Left renal pelvis (tissue), 4 donors: Measurements from ENCODE around the gene EGLN2. TPM values are rescaled to one million over a fixed set of nuclear protein-coding genes. Genes with fewer than 3 reads are reported as not detected.
"Not testable (repeated sequence)": the region's sequence is repeated elsewhere in the genome, so short reads cannot be mapped to it uniquely, and the experiment has no call there.

Experiments
- DNase-seq, 4 donors: peaks; one replicate each; pipeline ENCODE4 v3.0.0-alpha.2; 2013; ENCODE audit warnings: low read depth in 4 of 4, low spot score in 3 of 4
- polyA plus RNA-seq, 4 donors: library from polyadenylated mRNA; unstranded; fragments of 120-200 nt; gene quantifications; one replicate each; pipeline ENCODE4 v1.2.1, GENCODE V29; 2013; ENCODE audit not compliant: insufficient read length in 4 of 4

EGLN2 gene
- polyA plus RNA-seq, 4 donors = 62.3 to 84.2 (median 72.5) TPM

- DNase-seq = no peak
Observed at GRCh38 chr19:40813182-40813581, 14.2 kb downstream of the EGLN2 start.

DNA sequence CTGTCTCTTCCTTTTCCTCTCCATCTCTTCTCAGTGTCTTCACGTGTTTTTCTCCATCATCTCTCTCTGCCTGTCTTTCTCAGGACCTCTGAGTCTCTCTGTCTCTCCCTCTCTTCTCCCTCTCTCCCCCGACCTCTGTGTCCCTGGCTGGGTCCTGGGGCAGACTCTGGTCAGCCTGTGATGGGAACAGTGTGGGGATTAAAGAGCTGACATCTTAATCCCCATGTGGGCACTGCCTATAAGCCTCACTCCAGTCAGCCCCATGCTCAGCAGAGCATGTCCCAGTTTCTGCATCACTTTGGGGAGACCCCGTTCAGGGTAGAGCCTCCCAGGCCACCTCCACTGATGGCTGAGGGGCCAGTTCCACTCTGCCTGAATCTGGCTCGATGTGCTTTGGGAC, 16.2 kb downstream of the EGLN2 start:
- DNase-seq = no peak

GRCh38 chr19:40818480-40819399, 19.7 kb downstream of the EGLN2 start:
- not testable (repeated sequence) for DNase-seq

DNA sequence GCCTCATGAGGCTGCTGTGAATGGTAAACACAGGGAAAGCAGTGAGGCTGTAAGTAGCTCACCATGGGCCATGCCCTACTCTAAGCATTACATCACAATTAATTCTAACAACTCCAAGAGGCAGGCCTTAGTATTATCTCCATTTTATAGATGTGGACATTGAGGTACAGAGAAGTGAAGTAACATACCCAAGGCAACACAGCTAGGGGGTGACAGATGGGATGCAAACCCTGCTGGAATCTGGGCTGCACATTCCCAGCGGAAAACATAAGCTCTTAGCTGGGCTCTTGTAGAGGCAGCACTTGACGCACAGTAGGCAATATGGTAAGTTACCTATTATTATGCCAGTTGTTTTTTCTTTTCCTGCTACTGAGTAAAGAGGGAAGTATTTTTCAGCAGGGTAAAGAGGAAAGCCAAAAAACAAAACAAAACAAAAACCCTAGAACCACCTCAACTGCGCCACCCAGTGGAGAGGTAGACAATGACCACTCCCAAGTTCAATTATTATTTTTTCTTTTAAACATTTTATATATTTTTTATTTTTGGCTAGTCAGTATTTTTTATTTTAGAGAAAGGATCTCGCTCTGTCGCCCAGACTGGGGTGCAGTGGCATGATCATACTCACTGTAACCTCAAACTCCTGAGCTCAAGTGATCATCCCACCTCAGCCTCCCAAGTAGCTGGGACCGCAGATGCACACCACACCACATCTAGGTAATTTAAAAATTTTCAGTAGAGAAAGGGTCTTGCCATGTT, 20.7 kb downstream of the EGLN2 start:
- DNase-seq = not testable (repeated sequence)

GRCh38 chr19:40822161-40822560, 23.2 kb downstream of the EGLN2 start:
- DNase-seq = no peak

- DNase-seq = not testable (repeated sequence)
Observed at GRCh38 chr19:40822704-40823553, 23.9 kb downstream of the EGLN2 start.

- not testable (repeated sequence) for DNase-seq
Observed at GRCh38 chr19:40824916-40825315, 25.9 kb downstream of the EGLN2 start.

DNA sequence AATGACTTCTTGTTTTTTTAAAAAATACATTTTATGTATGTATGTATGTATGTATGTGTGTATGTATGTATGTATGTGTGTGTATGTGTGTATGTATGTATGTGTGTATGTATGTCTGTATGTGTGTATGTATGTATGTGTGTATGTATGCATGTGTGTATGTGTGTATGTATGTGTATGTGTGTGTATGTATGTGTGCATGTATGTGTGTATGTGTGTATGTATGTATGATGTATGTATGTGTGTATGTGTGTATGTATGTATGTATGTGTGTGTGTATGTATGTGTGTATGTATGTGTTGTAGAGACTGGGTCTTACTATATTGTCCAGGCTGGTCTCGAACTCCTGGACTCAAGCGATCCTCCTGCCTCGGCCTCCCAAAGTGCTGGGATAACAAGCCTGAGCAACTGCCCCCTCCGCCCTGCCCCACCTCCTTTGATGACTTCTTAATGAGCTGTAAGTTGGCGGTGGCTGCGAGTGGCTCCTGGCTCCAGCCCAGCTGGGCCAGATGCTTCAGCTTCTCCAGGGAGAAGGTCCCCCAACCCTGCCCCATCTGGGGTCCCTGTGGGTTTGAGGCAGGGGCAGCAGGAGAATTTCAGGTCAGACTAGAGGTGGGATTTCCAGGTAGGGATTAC, 26.6 kb downstream of the EGLN2 start:
- DNase-seq = not testable (repeated sequence)

GRCh38 chr19:40826312-40826698, 27.3 kb downstream of the EGLN2 start:
- not testable (repeated sequence) for DNase-seq

GRCh38 chr19:40826699-40827385, 27.9 kb downstream of the EGLN2 start:
- DNase-seq = not testable (repeated sequence)

DNA sequence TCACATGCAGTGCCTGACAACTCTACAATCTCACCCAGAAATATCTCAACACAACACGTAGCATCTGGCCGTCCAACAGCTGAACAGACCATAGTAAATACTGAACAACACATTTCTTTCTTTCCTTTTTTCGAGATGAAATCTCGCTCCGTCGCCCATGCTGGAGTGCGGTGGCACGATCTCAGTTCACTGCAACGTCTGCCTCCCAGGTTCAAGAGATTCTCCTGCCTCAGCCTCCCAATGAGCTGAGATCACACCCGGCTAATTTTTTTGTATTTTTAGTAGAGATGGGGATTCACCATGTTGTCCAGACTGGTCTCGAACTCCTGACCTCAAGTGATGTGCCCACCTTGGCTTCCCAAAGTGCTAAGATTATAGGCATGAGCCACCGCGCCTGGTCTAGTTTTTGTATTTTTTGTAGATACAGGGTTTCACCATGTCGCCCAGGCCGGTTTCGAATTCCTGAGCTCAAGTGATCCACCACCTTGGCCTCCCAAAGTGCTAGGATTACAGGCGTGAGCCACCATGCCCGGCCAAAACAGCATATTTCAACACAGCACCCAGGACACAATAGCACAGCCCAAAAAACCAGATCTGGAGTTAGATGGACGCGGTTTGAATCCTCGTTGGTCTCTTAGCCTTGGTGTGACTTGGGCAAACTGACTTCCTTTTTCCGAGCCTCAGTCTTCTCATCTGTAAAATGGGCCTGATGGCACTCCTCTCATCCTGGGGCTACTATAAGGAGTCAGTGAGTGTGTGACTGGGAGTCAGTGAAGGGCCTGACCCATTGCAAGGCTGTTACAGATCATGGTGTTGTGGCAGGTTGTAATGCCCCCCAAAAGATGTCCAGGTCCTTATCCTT, 28.6 kb downstream of the EGLN2 start:
- no peak for DNase-seq

DNA sequence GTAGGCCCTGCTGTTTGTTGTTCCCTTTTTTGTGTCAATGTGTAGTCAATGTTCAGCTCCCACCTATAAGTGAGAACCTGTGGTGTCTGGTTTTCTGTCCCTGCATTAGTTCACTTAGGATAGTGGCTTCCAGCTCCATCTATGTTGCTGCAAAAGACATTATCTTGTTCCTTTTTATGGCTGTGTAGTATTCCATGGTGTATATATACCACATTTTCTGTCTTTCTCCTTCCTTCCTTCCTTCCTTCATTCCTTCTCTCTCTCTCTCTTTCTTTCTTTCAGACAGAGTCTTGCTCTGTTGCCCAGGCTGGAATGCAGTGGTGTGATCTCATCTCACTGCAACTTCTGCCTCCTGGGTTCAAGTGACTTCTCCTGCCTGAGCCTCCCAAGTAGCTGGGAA, 30.2 kb downstream of the EGLN2 start:
- DNase-seq = no peak

GRCh38 chr19:40830741-40831140, 31.8 kb downstream of the EGLN2 start:
- not testable (repeated sequence) for DNase-seq

DNA sequence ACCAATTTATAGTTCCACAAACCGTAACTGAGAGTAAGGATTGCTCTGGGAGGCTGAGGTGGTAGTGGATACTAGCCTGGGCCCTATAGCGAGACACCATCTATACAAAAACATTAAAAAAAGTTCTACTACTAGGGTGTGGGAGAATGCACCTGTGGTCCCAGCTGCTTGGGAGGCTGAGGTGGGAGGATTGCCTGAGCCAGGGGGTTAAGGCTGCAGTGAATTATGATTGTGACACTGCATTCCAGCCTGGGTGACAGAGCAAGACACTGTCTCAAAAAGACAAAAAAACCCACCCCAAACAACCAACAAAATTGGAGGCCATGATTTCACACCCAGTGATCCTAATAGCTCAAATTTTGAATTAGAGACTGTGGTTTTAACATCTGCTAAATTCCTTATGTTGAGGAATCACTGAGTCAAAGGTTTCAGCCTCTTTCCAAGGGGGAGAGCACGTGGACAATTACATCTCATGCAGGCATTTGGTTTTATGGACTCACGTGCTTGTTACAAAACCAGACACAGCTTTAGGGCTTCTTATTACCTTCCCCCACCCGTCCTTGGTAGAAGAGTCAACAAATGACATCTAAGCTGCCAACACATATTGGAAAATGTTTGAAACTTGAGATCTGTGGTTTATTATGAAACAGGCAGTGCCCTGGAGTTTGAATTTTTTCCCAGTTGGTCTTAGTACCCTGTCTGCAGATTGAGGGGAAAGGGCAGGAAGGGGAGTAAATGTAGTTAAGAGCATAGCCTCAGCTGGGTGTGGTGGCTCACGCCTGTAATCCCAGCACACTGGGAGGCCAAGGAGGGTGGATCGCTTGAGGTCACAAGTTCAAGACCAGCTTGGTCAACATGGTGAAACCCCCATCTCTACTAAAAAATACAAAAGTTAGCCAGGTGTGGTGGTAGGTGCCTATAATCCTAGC, 32.8 kb downstream of the EGLN2 start:
- no peak for DNase-seq

GRCh38 chr19:40832431-40832790, 33.4 kb downstream of the EGLN2 start:
- not testable (repeated sequence) for DNase-seq

GRCh38 chr19:40833728-40834533, 34.9 kb downstream of the EGLN2 start:
- DNase-seq = not testable (repeated sequence)
